Astrocyte (in vitro differentiated cells and primary cell): ENCODE results near the gene RAX2. TPM values are rescaled to one million over a fixed set of nuclear protein-coding genes. Genes with fewer than 3 reads are reported as not detected.

ENCODE experiments used
- DNase-seq: peaks from one replicate; pipeline ENCODE4 v3.0.0-alpha.2; 2010; ENCODE audit warnings: low read depth
- FAIRE-seq: peaks from 2 replicates; lab custom pipeline; 2011; peaks lifted over from hg19 to GRCh38; lab: Jason Lieb, UNC
- H2AFZ ChIP-seq: 2 replicates; pipeline ENCODE4 v1.6.0; 2012; ENCODE audit warnings: low read depth, low read length, inconsistent platforms
- H3K27ac ChIP-seq: 2 replicates; pipeline ENCODE4 v1.5.1; 2011; ENCODE audit warnings: low read depth, low read length, inconsistent platforms
- H3K27me3 ChIP-seq: 2 replicates; pipeline ENCODE4 v1.6.0; 2011; ENCODE audit warnings: low read length, inconsistent platforms; ENCODE audit not compliant: insufficient read depth
- H3K36me3 ChIP-seq: 2 replicates; pipeline ENCODE4 v1.5.1; 2011; ENCODE audit warnings: low read length, inconsistent platforms; ENCODE audit not compliant: insufficient read depth
- H3K4me1 ChIP-seq: 2 replicates; pipeline ENCODE4 v1.5.1; 2011; ENCODE audit warnings: low read length, inconsistent platforms; ENCODE audit not compliant: insufficient read depth
- H3K4me2 ChIP-seq: 2 replicates; pipeline ENCODE4 v1.6.0; 2012; ENCODE audit warnings: low read length, inconsistent platforms
- H3K4me3 ChIP-seq: 2 replicates; pipeline ENCODE4 v1.5.1; 2011; ENCODE audit warnings: low read depth, mild to moderate bottlenecking, low read length, inconsistent platforms; ENCODE audit not compliant: insufficient read depth
- H3K79me2 ChIP-seq: 2 replicates; pipeline ENCODE4 v1.6.0; 2012; ENCODE audit warnings: mild to moderate bottlenecking, low read length, inconsistent platforms; ENCODE audit not compliant: insufficient read depth
- H3K9ac ChIP-seq: 2 replicates; pipeline ENCODE4 v1.6.0; 2012; ENCODE audit warnings: mild to moderate bottlenecking, low read length, inconsistent platforms
- H3K9me3 ChIP-seq: 2 replicates; pipeline ENCODE4 v1.5.1; 2012; ENCODE audit warnings: low read depth, mild to moderate bottlenecking, low read length, inconsistent platforms; ENCODE audit not compliant: insufficient read depth
- H4K20me1 ChIP-seq: 2 replicates; pipeline ENCODE4 v1.6.0; 2012; ENCODE audit warnings: low read length, inconsistent platforms; ENCODE audit not compliant: insufficient read depth
- H3K27ac Mint-ChIP-seq: one replicate; pipeline ENCODE4 v1.8.0; 2021; ENCODE audit warnings: mild to moderate bottlenecking, mixed read lengths; ENCODE audit not compliant: unreplicated experiment
- H3K27me3 Mint-ChIP-seq: one replicate; pipeline ENCODE4 v1.8.0; 2021; ENCODE audit warnings: low read depth, mixed read lengths; ENCODE audit not compliant: unreplicated experiment
- H3K36me3 Mint-ChIP-seq: one replicate; pipeline ENCODE4 v1.8.0; 2021; ENCODE audit warnings: low read depth, mixed read lengths; ENCODE audit not compliant: unreplicated experiment
- H3K4me1 Mint-ChIP-seq: one replicate; pipeline ENCODE4 v1.8.0; 2021; ENCODE audit warnings: low read depth, mixed read lengths; ENCODE audit not compliant: unreplicated experiment
- H3K4me3 Mint-ChIP-seq: one replicate; pipeline ENCODE4 v1.8.0; 2021; ENCODE audit warnings: mild to moderate bottlenecking, moderate library complexity, mixed read lengths; ENCODE audit not compliant: unreplicated experiment
- H3K9me3 Mint-ChIP-seq: one replicate; pipeline ENCODE4 v1.8.0; 2021; ENCODE audit warnings: mild to moderate bottlenecking, mixed read lengths; ENCODE audit not compliant: unreplicated experiment
- CTCF ChIP-seq: IDR thresholded peaks from 2 replicates; pipeline ENCODE4 v1.5.1; 2011; ENCODE audit warnings: low read depth, mild to moderate bottlenecking, inconsistent platforms, low read length, moderate library complexity; ENCODE audit not compliant: insufficient read depth
- EZH2 ChIP-seq: IDR thresholded peaks from 2 replicates; pipeline ENCODE4 v1.6.1; 2012; ENCODE audit warnings: mild to moderate bottlenecking, low read length, inconsistent platforms; ENCODE audit not compliant: insufficient read depth
- total RNA-seq: library from RNA; stranded (reverse); gene quantifications from 2 replicates; pipeline ENCODE4 v1.2.1, GENCODE V29; 2021

Gene RAX2
- total RNA-seq, 1 donor from 2014 or later = not detected

- Mint-ChIP-seq H3K27ac (no peak overlapping the region), H3K4me3 (no peak overlapping the region), H3K9me3 (no peaks in the 10 kb centered on the region), H3K36me3 (no peaks in the 10 kb centered on the region), H3K4me1 (no peaks in the 10 kb centered on the region), H3K27me3 (peaks cover 42% of the 10 kb centered on the region)
- Histone ChIP-seq H3K27ac (no peak overlapping the region), H3K79me2 (no peaks in the 10 kb centered on the region), H3K27me3 (peaks cover 25% of the 10 kb centered on the region), H3K4me2 (peak overlapping the region; percentile 76), H3K4me3 (no peak overlapping the region), H3K36me3 (no peaks in the 10 kb centered on the region), H2AFZ (peak overlapping the region; percentile 40), H3K4me1 (peaks cover 8% of the 10 kb centered on the region), H4K20me1 (no peaks in the 10 kb centered on the region), H3K9me3 (peaks cover 4% of the 10 kb centered on the region), H3K9ac (no peak overlapping the region)
- peak; percentile 5 for DNase-seq
- peak; percentile 90 for TF ChIP-seq EZH2
- no peak for TF ChIP-seq CTCF
- no peak for FAIRE-seq
Observed at GRCh38 chr19:3801412-3802096, 29.5 kb upstream of the RAX2 start.

GRCh38 chr19:3800996-3801395 lies 29.0 kb upstream of the RAX2 start:
- Histone ChIP-seq H3K9ac (no peak overlapping the region), H2AFZ (peak overlapping the region; percentile 40), H3K27ac (no peak overlapping the region), H3K9me3 (peaks cover 4% of the 10 kb centered on the region), H4K20me1 (no peaks in the 10 kb centered on the region), H3K36me3 (no peaks in the 10 kb centered on the region), H3K79me2 (no peaks in the 10 kb centered on the region), H3K4me1 (peaks cover 8% of the 10 kb centered on the region), H3K4me2 (peak overlapping the region; percentile 76), H3K27me3 (peaks cover 25% of the 10 kb centered on the region), H3K4me3 (no peak overlapping the region)
- H3K4me3 Mint-ChIP-seq = no peak overlapping the region
- no peaks in the 10 kb centered on the region for H3K9me3 Mint-ChIP-seq
- DNase-seq (no peak), FAIRE-seq (no peak)
- peaks cover 38% of the 10 kb centered on the region for H3K27me3 Mint-ChIP-seq
- H3K36me3 Mint-ChIP-seq = no peaks in the 10 kb centered on the region
- no peak overlapping the region for H3K27ac Mint-ChIP-seq
- H3K4me1 Mint-ChIP-seq = no peaks in the 10 kb centered on the region
- no peak for TF ChIP-seq CTCF

- Histone ChIP-seq H3K4me2 (no peak overlapping the region), H3K9me3 (peaks cover 4% of the 10 kb centered on the region), H3K4me1 (peaks cover 8% of the 10 kb centered on the region), H3K36me3 (no peaks in the 10 kb centered on the region), H3K4me3 (no peak overlapping the region), H2AFZ (no peak overlapping the region), H3K79me2 (no peaks in the 10 kb centered on the region), H3K27me3 (peaks cover 23% of the 10 kb centered on the region), H4K20me1 (no peaks in the 10 kb centered on the region), H3K9ac (no peak overlapping the region), H3K27ac (no peak overlapping the region)
- Mint-ChIP-seq H3K27me3 (peaks cover 29% of the 10 kb centered on the region), H3K27ac (no peak overlapping the region), H3K36me3 (no peaks in the 10 kb centered on the region), H3K4me3 (no peak overlapping the region), H3K4me1 (no peaks in the 10 kb centered on the region), H3K9me3 (peaks cover 3% of the 10 kb centered on the region)
- DNase-seq = no peak
- FAIRE-seq = no peak
- no peak for TF ChIP-seq EZH2
- TF ChIP-seq CTCF = no peak
Observed at GRCh38 chr19:3798137-3798536, 26.1 kb upstream of the RAX2 start.
